Measurements from ENCODE around the gene KIF26A.

- TF ChIP-seq POLR2A (IDR thresholded peaks at IDR 0.05) (no peak), CTCF (IDR thresholded peaks at IDR 0.05) (no peak)
Measured at GRCh38 chr14:104214431-104215218, 76.2 kb downstream of the KIF26A start.
